ENCODE data around the gene BICRAL. TPM values are rescaled to one million over a fixed set of nuclear protein-coding genes. Genes with fewer than 3 reads are reported as not detected.
A peak's percentile ranks its signal among the peaks of the same experiment; 100 is the strongest.
"Not testable (repeated sequence)": the region's sequence is repeated elsewhere in the genome, so short reads cannot be mapped to it uniquely, and the experiment has no call there.

Gene BICRAL
- total RNA-seq, 1 donor from 2014 or later, result 12.9 TPM

GRCh38 chr6:42891199-42891722 lies 109.4 kb downstream of the BICRAL start:
- DNase-seq, result no peak
- intact Hi-C loops (cut with micrococcal nuclease), result loop anchor here (2.0 to 5.0 kb wide), 2 partner anchors 108 to 164 kb away; partner anchors contain the start of gene BICRAL
- Mint-ChIP-seq H3K4me1 (peaks cover 21% of the 10 kb centered on the region), H3K9me3 (no peaks in the 10 kb centered on the region), H3K4me3 (peak overlapping the region; percentile 96), H3K27me3 (no peaks in the 10 kb centered on the region), H3K27ac (peak overlapping the region; percentile 98), H3K36me3 (ENCODE audit: low read depth) (peaks cover 15% of the 10 kb centered on the region)

- H3K27ac Mint-ChIP-seq; H3K4me3 Mint-ChIP-seq; H3K9me3 Mint-ChIP-seq; H3K36me3 Mint-ChIP-seq (ENCODE audit: low read depth); H3K27me3 Mint-ChIP-seq; DNase-seq: not testable (repeated sequence)
- peaks cover 15% of the 10 kb centered on the region for H3K4me1 Mint-ChIP-seq
- intact Hi-C loops (cut with micrococcal nuclease), result loop anchor here (5.0 kb wide), 1 partner anchor 167 kb away; no protein-coding TSS in a partner anchor
Measured at GRCh38 chr6:42894041-42894828, 112.4 kb downstream of the BICRAL start.

- Mint-ChIP-seq H3K27me3 (no peaks in the 10 kb centered on the region), H3K36me3 (ENCODE audit: low read depth) (no peaks in the 10 kb centered on the region), H3K27ac (no peak overlapping the region), H3K4me1 (peaks cover 3% of the 10 kb centered on the region), H3K9me3 (no peaks in the 10 kb centered on the region), H3K4me3 (no peak overlapping the region)
- DNase-seq, result no peak
- intact Hi-C loops (cut with micrococcal nuclease), result no loop called here
Measured at GRCh38 chr6:42896178-42896719, 114.4 kb downstream of the BICRAL start.

- intact Hi-C loops (cut with micrococcal nuclease), result loop anchor here (1.0 to 2.0 kb wide), 2 partner anchors 20 to 238 kb away; partner anchors contain the start of gene RPL7L1
- Mint-ChIP-seq H3K27me3 (no peaks in the 10 kb centered on the region), H3K27ac (no peak overlapping the region), H3K9me3 (no peaks in the 10 kb centered on the region), H3K4me3 (no peak overlapping the region), H3K4me1 (peaks cover 17% of the 10 kb centered on the region), H3K36me3 (ENCODE audit: low read depth) (no peaks in the 10 kb centered on the region)
- peak; percentile 93 for DNase-seq
Measured at GRCh38 chr6:42898891-42899361, 117.1 kb downstream of the BICRAL start.

- H3K27ac Mint-ChIP-seq, result no peak overlapping the region
- H3K9me3 Mint-ChIP-seq, result no peaks in the 10 kb centered on the region
- no peaks in the 10 kb centered on the region for H3K27me3 Mint-ChIP-seq
Measured at GRCh38 chr6:42899871-42900270, 118.0 kb downstream of the BICRAL start.

GRCh38 chr6:42901538-42901957 lies 119.7 kb downstream of the BICRAL start:
- Mint-ChIP-seq H3K4me3 (peak overlapping the region; percentile 4), H3K27me3 (peaks cover 2% of the 10 kb centered on the region), H3K9me3 (no peaks in the 10 kb centered on the region), H3K36me3 (ENCODE audit: low read depth) (no peaks in the 10 kb centered on the region), H3K4me1 (peaks cover 17% of the 10 kb centered on the region), H3K27ac (no peak overlapping the region)
- DNase-seq, result peak; percentile 93
- intact Hi-C loops (cut with micrococcal nuclease), result loop anchor here (1.0 to 2.0 kb wide), 3 partner anchors 27 to 242 kb away; partner anchors contain the start of genes CNPY3, KLC4 and MRPL2

More at GRCh38 chr6:42899871-42900270, 118.0 kb downstream of the BICRAL start:
- no peak for DNase-seq
- H3K4me1 Mint-ChIP-seq, result peaks cover 17% of the 10 kb centered on the region
- intact Hi-C loops (cut with micrococcal nuclease), result loop anchor here (1.0 to 2.0 kb wide), 3 partner anchors 21 to 239 kb away; partner anchors contain the start of genes CNPY3 and RPL7L1
- H3K4me3 Mint-ChIP-seq, result no peak overlapping the region
- H3K36me3 Mint-ChIP-seq (ENCODE audit: low read depth), result no peaks in the 10 kb centered on the region

GRCh38 chr6:42902429-42903263 lies 120.8 kb downstream of the BICRAL start:
- DNase-seq; H3K27ac Mint-ChIP-seq; H3K4me3 Mint-ChIP-seq; H3K9me3 Mint-ChIP-seq; H3K36me3 Mint-ChIP-seq (ENCODE audit: low read depth); intact Hi-C loops (cut with micrococcal nuclease); H3K27me3 Mint-ChIP-seq: not testable (repeated sequence)
- H3K4me1 Mint-ChIP-seq, result peaks cover 17% of the 10 kb centered on the region

- Mint-ChIP-seq H3K4me1 (peaks cover 17% of the 10 kb centered on the region), H3K4me3 (no peak overlapping the region), H3K27me3 (peaks cover 4% of the 10 kb centered on the region), H3K9me3 (no peaks in the 10 kb centered on the region), H3K27ac (no peak overlapping the region), H3K36me3 (ENCODE audit: low read depth) (no peaks in the 10 kb centered on the region)
- DNase-seq, result no peak
- intact Hi-C loops (cut with micrococcal nuclease), result no loop called here
Measured at GRCh38 chr6:42904467-42904866, 122.6 kb downstream of the BICRAL start.

- no peak overlapping the region for H3K4me3 Mint-ChIP-seq
- no peak overlapping the region for H3K27ac Mint-ChIP-seq
- H3K4me1 Mint-ChIP-seq, result peaks cover 4% of the 10 kb centered on the region
- DNase-seq, result no peak
- no peaks in the 10 kb centered on the region for H3K9me3 Mint-ChIP-seq
- peaks cover 9% of the 10 kb centered on the region for H3K27me3 Mint-ChIP-seq
- intact Hi-C loops (cut with micrococcal nuclease), result no loop called here
- no peaks in the 10 kb centered on the region for H3K36me3 Mint-ChIP-seq (ENCODE audit: low read depth)
Measured at GRCh38 chr6:42907336-42907735, 125.5 kb downstream of the BICRAL start.

GRCh38 chr6:42909835-42910234 lies 128.0 kb downstream of the BICRAL start:
- Mint-ChIP-seq H3K4me3 (no peak overlapping the region), H3K27ac (no peak overlapping the region), H3K9me3 (no peaks in the 10 kb centered on the region), H3K4me1 (no peaks in the 10 kb centered on the region), H3K36me3 (ENCODE audit: low read depth) (no peaks in the 10 kb centered on the region), H3K27me3 (peaks cover 16% of the 10 kb centered on the region)
- DNase-seq, result no peak
- intact Hi-C loops (cut with micrococcal nuclease), result no loop called here

GRCh38 chr6:42911171-42912021 lies 129.5 kb downstream of the BICRAL start:
- H3K4me3 Mint-ChIP-seq, result no peak overlapping the region
- H3K27me3 Mint-ChIP-seq, result peaks cover 16% of the 10 kb centered on the region
- no peaks in the 10 kb centered on the region for H3K36me3 Mint-ChIP-seq (ENCODE audit: low read depth)
- DNase-seq, result no peak
- no peaks in the 10 kb centered on the region for H3K4me1 Mint-ChIP-seq
- no peak overlapping the region for H3K27ac Mint-ChIP-seq
- intact Hi-C loops (cut with micrococcal nuclease), result no loop called here
- H3K9me3 Mint-ChIP-seq, result no peaks in the 10 kb centered on the region

- peaks cover 13% of the 10 kb centered on the region for H3K27me3 Mint-ChIP-seq
- no peaks in the 10 kb centered on the region for H3K36me3 Mint-ChIP-seq (ENCODE audit: low read depth)
- no peak for DNase-seq
- no peak overlapping the region for H3K27ac Mint-ChIP-seq
- no peaks in the 10 kb centered on the region for H3K4me1 Mint-ChIP-seq
- intact Hi-C loops (cut with micrococcal nuclease), result no loop called here
- H3K4me3 Mint-ChIP-seq, result no peak overlapping the region
- H3K9me3 Mint-ChIP-seq, result no peaks in the 10 kb centered on the region
Measured at GRCh38 chr6:42914546-42914945, 132.7 kb downstream of the BICRAL start.

- no peak for DNase-seq
- no peak within 1 kb of the TSS for H3K4me3 Mint-ChIP-seq
- intact Hi-C loops (cut with micrococcal nuclease), result no loop called here
- no peak within 1 kb of the TSS for H3K27ac Mint-ChIP-seq
- peaks cover 13% of the 10 kb centered on the region for H3K27me3 Mint-ChIP-seq
- H3K9me3 Mint-ChIP-seq, result no peaks in the 10 kb centered on the region
- no peaks in the 10 kb centered on the region for H3K4me1 Mint-ChIP-seq
- H3K36me3 Mint-ChIP-seq (ENCODE audit: low read depth), result no peaks in the 10 kb centered on the region
Measured at GRCh38 chr6:42915732-42916131, 133.9 kb downstream of the BICRAL start, which contains the start of gene PTCRA. Gene PTCRA, plus strand, starts transcription at chr6:42916053. Its CDS starts 17 bp downstream, at chr6:42916070.

Measured in activated CD4-positive, alpha-beta T cell treated with anti-CD3 and anti-CD28 coated beads, Interleukin-2, amount 10 ng/mL, durations not matched to agents 24 days and 14 days (primary cell).